ENCODE measurements around the gene PCDHGA4. TPM values are rescaled to one million over a fixed set of nuclear protein-coding genes. Genes with fewer than 3 reads are reported as not detected.

Gene PCDHGA4
- total and polyA plus RNA-seq, 8 donors: 2.1 to 3.4 (median 2.8) TPM

DNA sequence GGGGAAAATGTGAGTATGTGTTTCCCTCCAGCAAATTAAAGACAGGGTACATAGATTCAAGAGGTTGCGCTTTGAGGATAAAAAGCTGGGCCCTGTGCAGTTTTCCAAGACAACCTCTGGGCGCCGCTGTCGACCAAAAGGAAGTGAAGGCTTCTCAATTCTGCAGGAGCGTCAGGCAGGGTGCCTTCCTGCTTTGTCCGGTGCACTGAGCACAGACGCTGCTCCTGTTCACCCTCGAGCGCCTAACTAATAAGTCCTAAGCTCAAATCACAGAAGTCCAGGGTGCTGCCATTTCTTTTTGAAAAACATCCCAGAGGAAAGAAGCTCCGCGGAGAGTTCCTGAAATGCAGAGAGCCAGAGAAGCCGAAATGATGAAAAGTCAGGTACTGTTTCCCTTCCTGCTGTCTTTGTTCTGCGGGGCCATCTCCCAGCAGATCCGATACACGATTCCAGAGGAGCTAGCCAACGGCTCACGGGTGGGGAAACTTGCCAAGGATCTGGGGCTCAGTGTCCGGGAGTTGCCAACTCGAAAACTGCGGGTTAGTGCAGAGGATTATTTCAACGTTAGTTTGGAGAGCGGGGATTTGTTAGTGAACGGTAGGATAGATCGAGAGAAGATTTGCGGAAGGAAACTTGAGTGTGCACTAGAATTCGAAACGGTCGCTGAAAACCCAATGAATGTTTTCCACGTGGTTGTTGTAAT is 4.8 kb upstream of the PCDHGA4 start, which contains the start of gene PCDHGB1:
Gene PCDHGB1 (plus strand): TSS at position 183 of the 703 bp plus-strand sequence. CDS start 162 bp downstream, at position 345.
- Histone ChIP-seq H3K27ac (no peak within 1 kb of the TSS), H3K4me3 (no peak within 1 kb of the TSS), H3K27me3 (peaks cover 5 to 74% of the 10 kb centered on the region in 2 donors), H3K9me3 (peaks cover 0 to 77% of the 10 kb centered on the region in 2 donors), H3K4me1 (no peaks in the 10 kb centered on the region), H3K36me3 (no peaks in the 10 kb centered on the region)
- no peak for DNase-seq
- TF ChIP-seq, protein P1, sequence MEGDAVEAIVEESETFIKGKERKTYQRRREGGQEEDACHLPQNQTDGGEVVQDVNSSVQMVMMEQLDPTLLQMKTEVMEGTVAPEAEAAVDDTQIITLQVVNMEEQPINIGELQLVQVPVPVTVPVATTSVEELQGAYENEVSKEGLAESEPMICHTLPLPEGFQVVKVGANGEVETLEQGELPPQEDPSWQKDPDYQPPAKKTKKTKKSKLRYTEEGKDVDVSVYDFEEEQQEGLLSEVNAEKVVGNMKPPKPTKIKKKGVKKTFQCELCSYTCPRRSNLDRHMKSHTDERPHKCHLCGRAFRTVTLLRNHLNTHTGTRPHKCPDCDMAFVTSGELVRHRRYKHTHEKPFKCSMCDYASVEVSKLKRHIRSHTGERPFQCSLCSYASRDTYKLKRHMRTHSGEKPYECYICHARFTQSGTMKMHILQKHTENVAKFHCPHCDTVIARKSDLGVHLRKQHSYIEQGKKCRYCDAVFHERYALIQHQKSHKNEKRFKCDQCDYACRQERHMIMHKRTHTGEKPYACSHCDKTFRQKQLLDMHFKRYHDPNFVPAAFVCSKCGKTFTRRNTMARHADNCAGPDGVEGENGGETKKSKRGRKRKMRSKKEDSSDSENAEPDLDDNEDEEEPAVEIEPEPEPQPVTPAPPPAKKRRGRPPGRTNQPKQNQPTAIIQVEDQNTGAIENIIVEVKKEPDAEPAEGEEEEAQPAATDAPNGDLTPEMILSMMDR (IDR thresholded peaks at IDR 0.05): no peak
- intact Hi-C loops (cut with DNase I): loop anchor here in 1 of 2 donors (10.0 kb wide), 1 partner anchor 215 kb away; no protein-coding TSS in a partner anchor
- ATAC-seq: no peak

DNA sequence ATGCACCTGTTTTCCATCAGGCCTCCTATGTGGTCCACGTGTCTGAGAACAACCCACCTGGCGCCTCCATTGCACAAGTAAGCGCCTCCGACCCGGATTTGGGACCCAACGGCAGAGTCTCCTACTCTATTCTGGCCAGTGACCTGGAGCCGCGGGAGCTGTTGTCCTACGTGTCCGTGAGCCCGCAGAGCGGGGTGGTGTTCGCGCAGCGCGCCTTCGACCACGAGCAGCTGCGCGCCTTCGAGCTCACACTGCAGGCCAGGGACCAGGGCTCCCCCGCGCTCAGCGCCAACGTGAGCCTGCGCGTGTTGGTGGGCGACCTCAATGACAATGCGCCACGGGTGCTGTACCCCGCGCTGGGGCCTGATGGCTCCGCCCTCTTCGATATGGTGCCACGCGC is 3.2 kb upstream of the PCDHGA4 start:
- Histone ChIP-seq H3K4me3 (no peak overlapping the region), H3K27me3 (peaks cover 5 to 74% of the 10 kb centered on the region in 2 donors), H3K36me3 (no peaks in the 10 kb centered on the region), H3K27ac (no peak overlapping the region), H3K9me3 (peaks cover 0 to 77% of the 10 kb centered on the region in 2 donors), H3K4me1 (no peaks in the 10 kb centered on the region)
- ATAC-seq (no peak), DNase-seq (no peak)
- intact Hi-C loops (cut with DNase I): no loop called here
- TF ChIP-seq, protein P1 (IDR thresholded peaks at IDR 0.05): no peak

DNA sequence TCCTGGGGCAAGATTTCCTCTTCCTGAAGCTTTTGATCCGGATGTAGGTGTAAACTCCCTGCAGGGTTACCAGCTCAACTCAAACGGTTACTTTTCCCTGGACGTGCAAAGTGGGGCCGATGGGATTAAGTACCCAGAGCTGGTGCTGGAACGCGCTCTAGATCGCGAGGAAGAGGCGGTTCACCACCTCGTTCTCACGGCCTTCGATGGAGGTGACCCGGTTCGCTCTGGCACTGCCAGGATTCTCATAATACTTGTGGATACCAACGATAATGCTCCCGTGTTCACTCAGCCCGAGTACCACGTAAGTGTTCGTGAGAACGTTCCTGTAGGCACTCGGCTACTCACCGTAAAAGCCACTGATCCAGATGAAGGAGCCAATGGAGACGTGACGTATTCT is 820 bp downstream of the PCDHGA4 start:
- TF ChIP-seq, protein P1 (IDR thresholded peaks at IDR 0.05): no peak
- Histone ChIP-seq H3K4me1 (no peaks in the 10 kb centered on the region), H3K27me3 (peaks cover 4 to 71% of the 10 kb centered on the region in 2 donors), H3K9me3 (peaks cover 0 to 83% of the 10 kb centered on the region in 2 donors), H3K27ac (no peak overlapping the region), H3K36me3 (no peaks in the 10 kb centered on the region), H3K4me3 (no peak overlapping the region)
- ATAC-seq (no peak), DNase-seq (no peak)
- intact Hi-C loops (cut with DNase I): no loop called here

DNA sequence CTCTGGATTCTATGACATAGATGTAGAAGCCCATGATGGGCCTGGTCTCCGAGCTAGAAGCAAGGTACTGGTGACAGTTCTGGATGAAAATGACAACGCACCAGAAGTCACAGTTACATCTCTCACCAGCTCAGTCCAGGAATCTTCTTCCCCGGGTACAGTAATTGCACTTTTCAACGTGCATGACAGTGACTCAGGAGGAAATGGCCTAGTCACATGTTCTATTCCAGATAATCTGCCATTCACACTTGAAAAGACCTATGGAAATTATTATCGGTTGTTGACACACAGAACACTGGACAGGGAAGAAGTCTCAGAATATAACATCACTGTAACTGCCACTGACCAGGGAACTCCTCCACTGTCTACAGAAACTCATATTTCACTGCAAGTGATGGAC is 1.3 kb downstream of the PCDHGA4 start:
- Histone ChIP-seq H3K9me3 (peaks cover 2 to 84% of the 10 kb centered on the region in 2 donors), H3K4me1 (no peaks in the 10 kb centered on the region), H3K4me3 (no peak overlapping the region), H3K27ac (no peak overlapping the region), H3K27me3 (peaks cover under 1 to 71% of the 10 kb centered on the region in 2 donors), H3K36me3 (no peaks in the 10 kb centered on the region)
- TF ChIP-seq, protein P1 (IDR thresholded peaks at IDR 0.05): no peak
- DNase-seq: no peak
- intact Hi-C loops (cut with DNase I): no loop called here
- ATAC-seq: no peak

DNA sequence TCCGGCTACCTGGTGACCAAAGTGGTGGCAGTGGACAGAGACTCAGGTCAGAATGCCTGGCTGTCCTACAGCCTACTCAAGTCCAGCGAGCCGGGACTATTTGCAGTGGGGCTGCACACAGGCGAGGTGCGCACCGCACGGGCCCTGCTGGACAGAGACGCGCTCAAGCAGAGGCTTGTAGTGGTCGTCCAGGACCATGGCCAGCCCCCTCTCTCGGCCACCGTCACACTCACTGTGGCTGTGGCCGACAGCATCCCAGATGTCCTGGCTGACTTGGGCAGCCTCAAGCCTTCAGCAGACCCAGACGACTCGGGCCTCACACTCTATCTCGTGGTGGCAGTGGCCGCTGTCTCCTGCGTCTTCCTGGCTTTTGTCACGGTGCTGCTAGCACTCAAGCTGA is 2.1 kb downstream of the PCDHGA4 start:
- Histone ChIP-seq H3K36me3 (no peaks in the 10 kb centered on the region), H3K4me1 (no peaks in the 10 kb centered on the region), H3K27ac (no peak overlapping the region), H3K9me3 (peaks cover 4 to 84% of the 10 kb centered on the region in 2 donors), H3K4me3 (no peak overlapping the region), H3K27me3 (peaks cover 5 to 71% of the 10 kb centered on the region in 2 donors)
- no peak for DNase-seq
- no peak for ATAC-seq
- intact Hi-C loops (cut with DNase I): no loop called here
- TF ChIP-seq, protein P1 (IDR thresholded peaks at IDR 0.05): no peak
